GM20431 (cell line): Measurements from ENCODE around the gene POLR2C.

Experiments
- in situ Hi-C: fragments of 300-500 bp; cut with MseI, MboI; formaldehyde crosslinking; loops from one replicate; pipeline ENCODE4 v1.15.0; 2020; ENCODE audit warnings: low sequenced_read_pairs; ENCODE audit not compliant: unreplicated experiment

The POLR2C gene

DNA sequence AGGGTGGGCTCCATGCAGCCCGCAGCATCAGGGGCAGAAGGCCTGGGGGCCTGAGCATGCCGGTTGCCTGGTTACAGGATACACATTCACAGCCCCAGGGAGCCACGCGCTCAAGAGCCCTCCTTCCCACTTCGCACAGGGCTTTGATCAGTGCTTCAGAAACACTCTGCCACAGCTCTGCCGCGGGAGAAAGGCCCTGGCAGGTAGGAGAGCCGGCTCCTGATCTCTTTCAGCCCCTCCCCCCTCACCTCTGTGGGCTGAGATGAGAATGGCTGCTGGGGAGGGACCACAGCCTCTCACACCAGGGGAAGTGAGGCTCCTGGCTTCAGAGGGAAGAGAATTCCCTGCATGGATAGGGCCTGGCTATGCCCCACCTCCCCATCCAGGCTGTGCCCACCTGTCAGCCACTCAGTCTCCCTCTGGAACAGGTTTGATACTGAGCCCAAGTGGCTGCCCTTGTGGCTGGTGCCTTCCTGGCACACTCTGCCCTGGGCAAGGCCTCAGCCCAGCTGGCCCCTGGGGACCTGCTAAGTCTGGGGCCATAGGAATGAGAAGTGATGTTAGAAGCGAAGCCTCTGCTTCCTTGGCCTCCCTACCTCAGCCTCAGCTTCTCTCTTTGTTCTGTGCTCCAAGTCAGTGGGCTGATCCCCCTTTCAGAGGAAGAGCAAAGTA lies 15.2 kb downstream of the POLR2C start:
- in situ Hi-C loops = no loop called here

DNA sequence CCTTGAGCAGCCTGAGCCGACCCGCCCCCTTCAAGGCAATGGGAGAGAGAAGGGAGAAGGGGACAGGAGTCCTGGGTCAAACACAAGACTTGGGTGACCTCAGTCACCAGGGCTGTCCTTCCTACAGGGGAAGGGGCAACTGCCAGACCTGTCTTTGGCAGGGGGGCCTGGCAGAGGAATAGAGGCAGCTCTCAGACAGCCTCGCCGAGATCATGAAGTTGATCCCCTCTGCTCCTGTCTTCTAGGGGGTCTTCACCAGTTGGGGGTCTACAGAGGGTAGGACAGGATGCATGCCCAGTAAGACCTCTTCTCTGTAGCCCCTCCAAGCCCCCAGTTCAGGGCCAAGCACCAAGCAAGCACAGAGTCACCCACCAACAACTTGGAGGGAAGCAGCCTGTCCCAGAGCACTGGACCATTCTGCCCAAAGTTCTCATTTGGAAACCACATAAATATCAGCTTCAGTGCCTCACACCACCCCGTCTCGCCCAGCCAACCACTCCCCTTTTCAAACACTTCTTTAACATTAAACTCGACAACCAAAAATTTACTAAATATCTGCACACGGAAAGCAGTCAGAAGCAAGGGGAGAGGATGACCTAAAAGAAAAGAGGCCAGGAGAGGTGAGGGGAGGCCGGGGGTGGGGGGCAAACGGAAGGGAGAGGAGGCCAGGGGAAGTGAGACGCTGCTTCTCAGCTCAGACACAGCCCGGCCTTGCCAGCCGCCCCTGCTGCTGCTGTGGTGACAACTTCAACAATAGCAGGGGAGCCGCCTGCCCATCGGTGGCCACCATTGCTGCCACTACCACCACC lies 16.1 kb downstream of the POLR2C start:
- in situ Hi-C loops = no loop called here

DNA sequence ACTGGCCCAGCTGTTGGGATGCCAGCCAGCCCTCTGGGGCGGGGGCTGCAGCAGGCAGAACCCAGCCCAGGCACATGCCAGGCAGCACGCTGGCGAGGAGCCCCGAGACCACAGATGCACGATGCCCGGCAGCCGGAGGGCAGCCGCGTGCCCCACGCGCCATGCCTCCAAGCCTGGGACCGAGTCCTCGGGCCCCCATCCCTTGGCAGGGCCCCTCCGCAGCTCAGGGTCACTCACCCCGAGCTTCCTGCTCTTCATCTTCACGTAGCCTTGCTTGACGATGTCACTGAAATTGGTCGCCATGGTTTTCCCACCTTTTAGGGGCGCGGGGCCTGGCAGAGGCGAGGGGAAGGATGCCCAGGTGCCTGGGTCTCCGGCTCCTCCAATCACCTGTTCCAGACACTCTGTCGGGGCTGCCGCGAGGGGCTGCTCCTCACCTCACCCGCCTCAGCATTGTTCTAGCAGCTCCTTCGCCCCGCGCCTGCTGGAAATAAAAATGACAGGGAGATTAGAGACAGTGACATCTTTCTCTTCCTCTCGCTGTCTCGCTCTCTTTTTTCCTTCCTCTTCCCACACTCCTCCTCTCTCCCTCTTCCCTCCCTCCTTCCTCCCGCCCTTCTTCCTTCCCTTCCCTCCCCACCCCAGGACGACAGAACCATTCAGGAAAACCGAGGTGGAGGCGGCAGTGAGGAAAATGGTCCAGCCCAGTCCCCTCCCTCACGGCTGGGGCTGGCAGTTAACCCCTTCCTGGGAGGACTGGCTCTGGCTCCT lies 16.9 kb downstream of the POLR2C start:
- in situ Hi-C loops = no loop called here

DNA sequence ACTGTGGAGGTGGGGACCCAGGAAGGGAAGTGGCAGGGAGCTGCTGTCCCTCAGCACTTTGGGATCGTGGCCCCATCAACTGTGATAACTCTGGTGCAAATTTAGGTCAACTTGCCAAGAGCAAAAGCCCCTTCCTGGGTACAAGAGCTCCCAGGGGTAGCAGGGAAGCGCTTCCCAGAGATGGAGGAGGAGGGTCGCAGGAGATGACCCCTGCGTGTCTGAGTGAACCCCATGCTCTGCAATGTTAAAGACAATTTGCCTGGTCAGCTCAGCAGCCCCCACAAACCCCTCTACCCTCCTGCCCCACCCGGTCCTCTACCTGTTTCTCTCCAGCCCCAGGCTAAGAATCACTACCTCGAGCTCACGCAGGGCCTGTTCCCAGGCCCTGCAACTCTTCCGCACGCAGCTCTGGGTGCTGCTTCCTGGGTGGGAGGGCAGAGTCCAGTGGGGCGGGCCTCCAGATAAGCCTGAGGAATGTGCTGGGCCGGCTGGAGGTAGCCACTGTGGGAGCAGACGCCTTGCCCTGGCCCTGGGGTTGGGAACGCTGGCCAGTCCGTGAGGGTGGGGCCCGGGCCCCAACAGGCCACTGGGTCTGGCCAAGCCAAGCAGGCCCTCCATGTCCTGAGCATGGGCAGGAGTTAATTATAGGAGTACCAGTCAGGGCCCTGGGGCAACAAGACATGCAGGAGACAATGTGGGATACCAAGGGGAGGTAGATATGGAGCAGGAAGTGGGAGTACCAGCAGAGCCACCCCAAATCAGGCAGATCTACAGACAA lies 17.7 kb downstream of the POLR2C start:
- in situ Hi-C loops = no loop called here

DNA sequence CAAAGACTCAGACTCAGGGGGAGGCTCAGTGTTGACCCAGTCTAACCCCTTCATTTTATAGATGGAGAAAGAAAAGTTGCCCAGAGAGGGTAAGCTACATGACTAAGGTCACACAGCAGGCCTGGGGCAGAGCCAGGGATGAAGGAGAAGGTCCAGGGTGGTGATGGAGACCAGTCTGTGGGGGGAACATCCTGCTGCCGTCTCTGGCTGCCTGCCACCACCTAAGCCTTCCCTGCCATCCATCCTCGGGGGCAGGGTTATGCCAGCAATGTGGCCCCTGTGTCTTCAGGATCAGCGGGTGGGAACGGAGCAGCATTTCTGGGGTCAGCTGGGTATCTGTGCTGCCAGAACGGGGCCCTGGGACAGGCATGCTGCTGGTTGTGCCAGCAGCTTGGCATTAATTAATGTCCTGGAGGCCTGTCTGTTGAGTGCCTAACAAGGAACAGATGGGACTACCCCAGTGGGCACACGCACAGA lies 18.3 kb downstream of the POLR2C start:
- in situ Hi-C loops = no loop called here

DNA sequence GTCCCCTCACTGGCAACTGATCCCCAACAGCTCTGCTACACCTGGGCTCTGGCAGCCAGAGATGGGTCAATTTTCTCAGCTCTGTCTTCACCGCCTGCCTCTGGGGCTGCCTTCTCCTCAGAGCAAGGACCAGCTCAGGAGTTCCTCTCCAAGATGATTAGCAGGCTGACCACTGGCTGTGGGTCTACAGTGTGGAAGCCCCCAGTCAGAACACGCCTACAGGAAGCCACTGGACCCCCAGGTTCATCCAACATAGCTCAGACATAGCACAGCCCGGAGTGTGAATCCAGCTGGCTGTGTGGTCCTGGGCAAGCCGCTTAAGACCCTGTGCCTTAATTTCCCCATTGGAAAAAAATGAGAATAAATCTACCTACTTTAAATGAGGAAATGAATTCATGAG lies 18.9 kb downstream of the POLR2C start:
- in situ Hi-C loops = no loop called here

DNA sequence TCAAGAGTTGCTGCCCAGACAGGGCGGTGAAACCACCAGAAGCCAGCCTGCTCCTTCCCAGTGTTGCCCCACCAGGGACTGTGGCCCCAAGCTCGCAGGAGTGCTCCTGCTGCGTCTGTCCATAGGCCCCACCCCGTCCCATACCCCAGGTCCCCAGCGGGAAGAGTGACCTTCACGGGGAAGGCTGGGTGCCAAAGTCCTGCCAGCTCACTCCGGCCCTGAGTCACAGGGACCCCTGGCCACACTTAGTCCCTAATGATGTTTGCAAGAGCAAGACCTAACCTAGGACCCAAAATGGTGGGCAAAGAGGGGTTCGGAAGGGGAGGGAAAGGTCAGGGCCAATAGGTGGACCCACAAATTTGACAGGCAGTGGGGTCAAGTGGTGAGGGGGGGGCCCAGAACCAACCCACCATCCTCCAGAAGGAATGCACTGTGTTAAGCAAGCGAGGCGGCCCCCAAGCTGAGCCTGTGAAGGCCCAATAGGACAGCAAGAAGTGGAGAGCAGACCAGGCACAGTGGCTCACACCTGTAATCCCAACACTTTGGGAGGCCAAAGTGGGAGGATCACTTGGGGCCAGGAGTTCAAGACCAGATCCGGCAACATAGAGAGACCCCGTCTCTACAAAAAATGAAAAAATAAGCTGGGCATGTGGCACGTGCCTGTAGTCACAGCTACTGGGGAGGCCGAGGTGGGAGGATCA lies 20.5 kb downstream of the POLR2C start:
- in situ Hi-C loops = no loop called here

DNA sequence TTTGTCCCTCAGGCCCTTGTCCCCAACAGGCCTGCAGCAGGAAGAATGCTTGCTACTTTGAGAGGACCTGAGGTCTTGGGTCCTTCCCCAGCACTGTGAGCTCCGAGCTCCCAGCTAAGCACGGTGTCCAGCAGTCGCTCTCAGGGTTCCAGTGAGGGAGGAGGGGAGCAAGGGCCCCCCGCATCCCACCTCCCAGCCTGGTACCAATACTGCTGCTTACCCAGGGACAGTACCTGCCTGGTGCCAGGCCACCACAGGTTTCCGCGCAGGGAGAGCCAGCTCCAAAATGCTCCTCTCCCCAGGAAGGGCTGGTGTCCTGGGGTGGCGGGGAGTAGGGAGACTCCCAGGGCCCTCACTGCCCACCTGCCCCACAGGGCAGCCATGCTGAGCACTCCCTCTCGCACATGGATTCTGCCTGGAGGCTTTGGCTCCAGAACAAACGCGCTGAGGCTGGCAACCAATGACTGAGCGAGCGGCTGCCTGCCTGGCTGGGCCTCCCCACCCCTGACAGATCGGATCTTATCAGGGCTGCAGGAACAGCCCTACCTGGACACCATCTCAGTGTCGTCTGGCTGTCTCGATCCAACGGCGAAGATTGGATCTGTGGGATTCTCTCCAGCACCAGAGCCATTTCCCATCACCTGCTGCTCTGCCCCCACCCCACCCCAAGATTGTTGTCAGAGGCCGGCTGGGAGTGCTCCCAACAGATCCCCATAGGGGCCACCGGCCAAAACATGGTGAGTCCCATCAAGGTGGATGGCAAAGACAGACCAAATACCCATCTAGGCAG lies 21.4 kb downstream of the POLR2C start:
- in situ Hi-C loops = no loop called here

DNA sequence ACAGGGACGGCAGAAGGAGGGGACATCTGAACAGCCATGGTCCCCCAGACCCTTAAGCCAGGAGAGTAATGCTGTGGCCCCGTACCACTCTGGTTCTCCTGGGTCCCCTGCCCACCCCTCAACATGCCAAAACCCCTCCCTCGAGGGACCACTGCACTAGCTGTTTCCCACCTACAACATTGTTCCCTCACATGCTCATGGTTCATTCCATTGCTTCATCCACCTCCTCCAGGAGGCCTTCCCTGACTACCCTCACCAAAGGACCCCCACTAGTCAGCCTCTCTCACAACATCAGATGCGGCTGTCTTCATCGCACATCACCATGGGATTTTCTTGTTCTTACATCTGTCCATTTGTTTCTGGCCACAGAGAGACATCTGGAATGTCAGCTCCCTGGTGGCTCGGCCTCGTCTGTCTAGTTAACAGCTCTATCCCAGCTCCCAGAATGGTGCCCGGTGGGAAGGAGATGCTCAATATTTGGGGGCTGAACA lies 22.1 kb downstream of the POLR2C start:
- in situ Hi-C loops = no loop called here

DNA sequence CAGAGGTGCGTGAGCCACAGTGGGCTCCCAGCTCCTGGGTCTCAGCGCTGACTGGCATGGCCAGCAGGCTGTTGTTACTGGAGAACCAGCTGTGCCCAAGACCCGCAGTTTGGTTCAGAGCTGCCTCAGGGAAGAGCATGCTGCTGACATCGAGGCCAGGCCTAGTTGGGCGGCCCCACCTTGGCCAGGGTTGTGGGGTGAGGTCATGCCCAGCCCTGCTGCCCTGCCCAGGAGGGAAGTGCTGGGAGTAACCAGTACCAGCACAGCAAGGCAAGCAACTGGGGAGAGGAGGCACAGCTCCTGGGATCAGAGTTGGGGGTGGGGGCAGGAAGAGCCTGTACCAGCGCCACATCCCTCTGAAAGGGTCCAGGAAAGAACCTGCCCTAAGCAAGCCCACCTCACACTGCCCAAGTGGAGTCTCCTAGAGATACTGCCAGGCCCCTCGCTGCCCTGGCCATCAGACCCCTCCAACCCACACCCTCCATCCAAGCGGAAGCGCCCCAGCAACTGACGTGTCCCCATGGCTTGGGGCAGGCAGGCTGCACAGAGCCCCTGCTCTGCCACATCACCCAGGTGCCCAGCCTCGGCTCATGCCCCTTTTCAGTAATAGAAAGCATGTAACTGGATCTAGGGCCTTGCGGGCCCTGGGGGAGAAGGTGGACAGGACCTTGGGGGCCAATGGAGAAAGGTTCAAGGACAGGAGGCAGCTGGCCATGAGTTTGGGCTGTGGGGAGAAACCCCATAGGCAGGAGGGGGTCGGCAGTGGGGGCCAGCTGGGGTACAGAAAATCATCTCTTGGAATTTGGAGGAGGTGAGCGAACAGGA lies 22.8 kb downstream of the POLR2C start:
- in situ Hi-C loops = no loop called here

DNA sequence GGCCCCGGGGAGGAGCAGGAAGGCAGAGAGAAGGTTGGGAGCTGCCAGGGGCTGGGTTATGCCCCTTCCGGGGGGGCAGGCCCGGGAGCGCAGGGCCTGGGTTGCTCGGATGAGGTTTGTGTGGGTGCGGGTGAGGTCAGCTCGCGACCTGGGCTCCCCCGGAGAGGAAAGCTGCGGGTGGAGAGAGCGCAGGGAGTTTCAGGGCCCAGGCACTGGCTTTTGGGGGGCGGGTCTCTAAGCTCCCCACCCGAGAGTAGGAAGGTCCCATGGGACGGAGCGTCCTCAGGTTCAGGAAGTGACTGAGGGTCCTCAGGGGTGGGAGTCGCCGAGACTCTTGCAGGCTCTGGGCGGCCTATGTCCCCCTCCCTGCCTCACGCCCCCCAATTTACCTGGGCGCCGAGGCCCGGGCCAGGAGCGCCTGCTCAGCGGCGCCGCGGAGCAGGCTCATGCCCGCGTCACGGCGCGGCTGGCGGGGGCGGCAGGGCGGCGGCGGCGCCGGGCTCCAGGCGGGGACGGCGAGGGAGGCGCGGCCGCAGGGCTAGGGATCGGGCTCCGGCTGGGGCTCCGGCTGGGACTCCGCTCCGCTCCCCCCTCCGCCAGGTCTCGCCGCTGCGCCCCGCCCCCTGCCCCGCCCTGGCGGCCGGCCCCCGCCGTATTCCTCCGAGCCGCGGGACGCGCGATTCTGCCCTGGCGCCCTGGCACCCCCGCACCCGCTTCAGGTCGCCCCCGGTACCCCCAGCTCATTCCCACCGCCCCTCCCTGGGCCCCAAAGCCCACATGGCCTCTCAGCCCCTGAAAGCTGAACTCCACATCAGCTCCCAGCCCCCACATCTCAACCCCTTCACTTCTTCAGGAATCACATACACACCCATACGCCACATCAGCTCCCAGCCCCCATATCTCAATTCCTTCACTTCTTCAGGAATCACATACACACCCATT lies 23.7 kb downstream of the POLR2C start, which contains the start of gene DOK4:
Gene DOK4, minus strand, starts transcription at position 578 of the 942 bp plus-strand sequence. CDS start 6,986 bp downstream, outside the sequence.
- in situ Hi-C loops = no loop called here

DNA sequence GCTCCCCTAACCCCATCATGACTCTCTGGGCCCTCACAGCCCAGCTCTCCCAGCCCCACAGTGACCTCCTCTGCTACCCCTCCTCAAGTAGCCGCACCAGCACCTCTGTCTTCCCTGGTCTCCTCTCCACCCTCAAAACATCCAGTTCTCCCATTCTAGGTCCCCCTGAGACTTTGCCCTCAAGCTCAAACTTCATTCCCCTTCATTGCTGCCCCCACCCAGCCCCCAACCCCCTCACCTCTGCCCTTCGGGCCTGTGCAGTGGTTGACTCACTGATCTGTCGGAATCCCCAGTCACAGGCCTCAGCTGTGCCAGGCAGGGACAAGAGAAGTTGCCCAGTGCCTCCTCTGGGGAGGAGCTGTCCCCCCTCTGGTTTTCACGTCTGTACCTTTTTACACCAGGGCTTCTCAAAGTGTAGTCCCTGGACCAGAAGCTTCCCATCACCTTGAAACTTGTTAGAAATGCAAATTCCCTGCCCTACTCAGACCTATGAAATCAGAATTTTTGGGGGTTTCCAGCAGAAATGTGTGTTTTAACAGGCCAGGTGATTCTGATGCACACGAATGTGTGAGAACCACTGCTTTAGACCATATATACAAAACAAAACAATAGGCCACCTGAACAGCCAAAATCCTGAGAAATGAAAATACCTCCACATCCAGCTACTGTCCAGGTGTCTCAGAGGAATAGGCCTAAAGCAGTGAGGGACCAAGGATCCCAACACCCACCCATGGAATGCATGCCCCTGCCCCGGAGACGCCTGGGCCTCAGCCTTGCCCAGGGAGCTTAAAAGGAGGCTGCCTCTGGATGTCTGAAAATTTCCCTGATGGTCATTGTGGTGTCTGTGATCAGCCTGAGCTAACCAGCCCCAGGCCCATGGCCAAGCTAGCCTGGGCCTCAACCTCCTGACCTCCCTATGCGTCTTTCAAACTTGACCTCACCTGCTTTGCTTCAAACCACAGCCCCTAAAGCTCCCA lies 24.7 kb downstream of the POLR2C start:
- in situ Hi-C loops = no loop called here

DNA sequence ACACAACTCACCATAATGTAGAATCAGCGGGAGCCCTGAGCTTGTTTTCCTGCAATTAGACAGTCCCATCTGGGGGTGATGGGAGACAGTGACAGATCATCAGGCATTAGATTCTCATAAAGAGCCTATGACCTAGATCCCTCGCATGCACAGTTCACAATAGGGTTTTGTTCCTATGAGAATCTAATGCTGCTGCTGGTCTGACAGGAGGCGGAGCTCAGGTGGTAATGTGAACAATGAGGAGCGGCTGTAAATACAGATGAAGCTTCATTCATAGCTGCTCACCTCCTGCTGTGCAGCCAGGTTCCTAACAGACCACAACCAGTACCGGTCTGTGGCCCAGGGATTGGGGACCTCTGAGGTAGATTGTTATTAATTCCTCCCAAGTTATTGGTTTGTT lies 26.8 kb downstream of the POLR2C start:
- in situ Hi-C loops = no loop called here

DNA sequence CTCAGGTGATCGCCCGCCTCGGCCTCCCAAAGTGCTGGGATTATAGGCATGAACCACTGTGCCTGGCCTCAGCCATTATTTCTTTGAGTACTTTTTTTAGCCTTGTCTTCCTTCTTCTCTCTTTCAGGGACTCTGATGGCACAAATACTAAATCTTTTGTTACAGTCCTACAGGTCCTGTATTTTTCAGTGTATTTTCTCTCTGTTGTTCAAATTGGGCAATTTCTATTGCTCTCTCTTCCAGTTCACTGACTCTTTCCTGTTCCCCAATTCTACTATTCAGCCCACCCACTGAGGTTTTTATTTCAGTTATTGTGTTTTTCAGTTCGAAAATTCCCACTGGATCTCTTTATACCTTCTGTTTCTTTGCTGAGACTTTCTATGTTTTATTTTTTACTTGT lies 31.3 kb downstream of the POLR2C start:
- in situ Hi-C loops = no loop called here

DNA sequence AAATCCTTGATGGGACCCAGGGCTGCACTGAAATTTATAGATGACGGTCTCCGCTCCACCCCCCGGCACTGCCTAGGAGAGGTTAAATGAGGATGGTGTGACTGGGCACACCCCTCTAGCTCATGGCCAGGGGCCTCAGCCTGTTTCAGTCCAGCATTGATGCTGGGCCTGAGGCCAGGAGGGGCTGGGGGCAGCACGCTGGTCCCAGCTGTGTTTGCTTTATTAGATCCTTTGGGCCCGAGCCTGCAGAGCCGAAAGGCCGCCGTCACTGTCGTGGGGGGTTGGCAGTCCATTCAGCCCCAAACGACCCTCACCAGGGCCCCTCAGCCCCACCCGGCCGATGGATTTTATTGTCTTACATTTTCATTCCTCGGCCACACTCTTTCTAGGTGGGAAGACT lies 34.6 kb downstream of the POLR2C start:
- in situ Hi-C loops = no loop called here
